Activated T-cell treated with anti-CD3 and anti-CD28 coated beads, Interleukin-2, amount 50 U/mL, for 24 hours (primary cell): ENCODE measurements around the gene MRGPRX1.
"Not testable (repeated sequence)": the region's sequence is repeated elsewhere in the genome, so short reads cannot be mapped to it uniquely, and the experiment has no call there.

Source experiments
- DNase-seq: peaks from one replicate; pipeline ENCODE4 v3.0.0-alpha.2; 2020
- H3K27ac Mint-ChIP-seq: 2 replicates; pipeline ENCODE4 v1.8.0; 2020; ENCODE audit warnings: mild to moderate bottlenecking, mixed read lengths
- H3K27me3 Mint-ChIP-seq: 2 replicates; pipeline ENCODE4 v1.8.0; 2020; ENCODE audit warnings: mixed read lengths
- H3K36me3 Mint-ChIP-seq: 2 replicates; pipeline ENCODE4 v1.8.0; 2020; ENCODE audit warnings: low read depth, mixed read lengths
- H3K4me1 Mint-ChIP-seq: 2 replicates; pipeline ENCODE4 v1.8.0; 2020; ENCODE audit warnings: low read depth, mixed read lengths
- H3K4me3 Mint-ChIP-seq: 2 replicates; pipeline ENCODE4 v1.8.0; 2020; ENCODE audit warnings: mild to moderate bottlenecking, moderate library complexity, mixed read lengths
- H3K9me3 Mint-ChIP-seq: 2 replicates; pipeline ENCODE4 v1.8.0; 2020; ENCODE audit warnings: mixed read lengths

Gene MRGPRX1

GRCh38 chr11:18907391-18907790, 31.8 kb downstream of the MRGPRX1 start:
- DNase-seq = no peak
- H3K36me3 Mint-ChIP-seq = no peaks in the 10 kb centered on the region
- H3K27me3 Mint-ChIP-seq = peaks cover 18% of the 10 kb centered on the region
- H3K27ac Mint-ChIP-seq = no peak overlapping the region
- H3K9me3 Mint-ChIP-seq = no peaks in the 10 kb centered on the region
- no peak overlapping the region for H3K4me3 Mint-ChIP-seq
- no peaks in the 10 kb centered on the region for H3K4me1 Mint-ChIP-seq

DNA sequence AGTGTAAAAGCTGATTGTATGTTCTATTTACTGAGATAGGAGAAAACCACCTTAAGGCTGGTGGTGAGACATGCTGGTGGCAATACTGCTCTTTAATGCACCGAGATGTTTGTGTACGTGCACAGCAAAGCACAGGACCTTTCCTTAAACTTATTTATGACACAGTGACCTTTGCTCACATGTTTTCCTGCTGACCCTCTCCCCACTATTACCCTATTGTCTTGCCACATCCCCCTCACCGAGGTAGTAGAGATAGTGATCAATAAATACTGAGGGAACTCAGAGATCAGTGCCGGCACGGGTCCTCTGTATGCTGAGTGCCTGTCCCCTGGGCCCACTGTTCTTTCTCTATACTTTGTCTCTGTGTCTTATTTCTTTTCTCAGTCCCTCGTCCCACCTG, 38.6 kb downstream of the MRGPRX1 start:
- not testable (repeated sequence) for H3K36me3 Mint-ChIP-seq, DNase-seq, H3K4me3 Mint-ChIP-seq, H3K27ac Mint-ChIP-seq, H3K4me1 Mint-ChIP-seq, H3K9me3 Mint-ChIP-seq
- H3K27me3 Mint-ChIP-seq = peaks cover 55% of the 10 kb centered on the region

DNA sequence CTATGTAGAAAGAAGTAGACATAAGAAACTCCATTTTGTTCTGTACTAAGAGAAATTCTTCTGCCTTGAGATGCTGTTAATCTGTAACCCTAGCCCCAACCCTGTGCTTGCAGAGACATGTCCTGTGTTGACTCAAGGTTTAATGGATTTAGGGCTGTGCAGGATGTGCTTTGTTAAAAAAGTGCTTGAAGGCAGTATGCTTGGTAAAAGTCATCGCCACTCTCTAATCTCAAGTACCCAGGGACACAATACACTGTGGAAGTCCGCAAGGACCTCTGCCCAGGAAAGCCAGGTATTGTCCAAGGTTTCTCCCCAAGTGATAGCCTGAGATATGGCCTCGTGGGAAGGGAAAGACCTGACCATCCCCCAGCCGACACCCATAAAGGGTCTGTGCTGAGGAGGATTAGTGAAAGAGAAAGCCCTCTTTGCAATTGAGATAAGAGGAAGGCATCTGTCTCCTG, 39.0 kb downstream of the MRGPRX1 start:
- H3K27ac Mint-ChIP-seq, H3K4me1 Mint-ChIP-seq, H3K36me3 Mint-ChIP-seq, H3K9me3 Mint-ChIP-seq, DNase-seq, H3K4me3 Mint-ChIP-seq: not testable (repeated sequence)
- peaks cover 57% of the 10 kb centered on the region for H3K27me3 Mint-ChIP-seq

DNA sequence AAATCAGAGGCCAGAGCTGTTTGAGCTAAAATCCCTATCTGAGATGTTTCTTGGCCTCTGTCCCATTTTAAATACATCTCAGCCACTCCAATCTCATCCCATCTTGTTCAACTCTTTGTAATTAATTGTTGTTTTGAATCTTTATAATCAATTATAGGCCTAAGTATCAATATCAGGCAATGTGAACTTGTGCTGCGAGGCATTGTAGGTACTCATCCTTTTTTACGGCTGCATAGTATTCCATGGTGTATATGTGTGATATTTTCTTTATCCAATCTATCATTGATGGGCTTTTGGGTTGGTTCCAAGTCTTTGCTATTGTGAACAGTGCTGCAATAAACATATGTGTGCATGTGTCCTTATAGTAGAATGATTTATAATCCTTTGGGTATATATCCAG, 47.5 kb downstream of the MRGPRX1 start:
- not testable (repeated sequence) for H3K27ac Mint-ChIP-seq, H3K4me3 Mint-ChIP-seq, DNase-seq, H3K4me1 Mint-ChIP-seq, H3K9me3 Mint-ChIP-seq, H3K36me3 Mint-ChIP-seq
- peaks cover 18% of the 10 kb centered on the region for H3K27me3 Mint-ChIP-seq

DNA sequence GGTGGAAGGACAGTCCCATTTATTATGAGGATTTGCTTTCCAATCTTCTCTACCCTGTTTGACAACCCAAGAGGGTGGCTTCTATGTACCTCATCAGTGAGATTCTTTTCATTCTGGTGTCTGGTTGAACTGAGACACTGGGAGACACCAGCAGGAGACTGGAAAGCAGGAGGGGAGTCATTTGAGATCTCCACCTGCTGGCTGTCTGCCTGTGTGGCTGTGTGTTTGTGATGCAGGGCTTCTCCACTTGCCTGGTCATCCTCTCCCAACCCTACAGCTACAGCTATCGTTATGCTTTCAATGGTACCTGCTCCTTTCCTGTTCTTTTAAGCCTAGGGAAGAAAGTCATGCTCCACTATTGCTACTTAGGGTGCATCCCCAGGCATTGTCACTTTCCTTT, 48.6 kb downstream of the MRGPRX1 start:
- Mint-ChIP-seq H3K27me3 (peaks cover 22% of the 10 kb centered on the region), H3K36me3 (no peaks in the 10 kb centered on the region), H3K4me1 (no peaks in the 10 kb centered on the region), H3K27ac (no peak overlapping the region), H3K9me3 (peaks cover 2% of the 10 kb centered on the region), H3K4me3 (no peak overlapping the region)
- DNase-seq = no peak
